ENCODE results near the gene P2RY6. TPM values are rescaled to one million over a fixed set of nuclear protein-coding genes. Genes with fewer than 3 reads are reported as not detected.

The P2RY6 gene
- total RNA-seq, 2 experiments from 2014 or later, result not detected

DNA sequence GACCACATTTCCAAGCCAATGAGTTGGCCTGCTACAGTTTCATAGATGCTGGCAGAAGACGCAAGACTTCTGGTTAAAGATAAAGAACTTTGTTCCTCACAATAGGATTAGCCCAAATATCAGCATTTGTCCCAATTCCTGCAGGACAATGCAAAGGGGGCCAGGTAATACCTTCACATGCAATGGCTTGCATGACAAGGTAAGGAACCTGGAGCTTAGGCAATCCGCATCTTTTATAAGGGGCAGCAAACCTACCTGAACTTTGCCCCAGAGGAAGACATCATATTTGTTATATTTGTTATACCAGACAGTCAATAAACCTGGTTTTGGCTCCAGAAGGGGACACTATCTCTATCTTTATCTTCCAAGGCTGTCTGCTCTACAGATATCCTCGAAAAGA lies 5.3 kb downstream of the P2RY6 start:
- ChIA-PET CTCF (no interaction called here), POLR2A (no interaction called here)
- no peaks in the 10 kb centered on the region for H3K27me3 Mint-ChIP-seq
- intact Hi-C loops (cut with micrococcal nuclease), result no loop called here
- no peak overlapping the region for H3K4me3 Mint-ChIP-seq
- no peak overlapping the region for H3K27ac Mint-ChIP-seq
- H3K9me3 Mint-ChIP-seq, result no peaks in the 10 kb centered on the region
- DNase-seq, result no peak
- no peaks in the 10 kb centered on the region for H3K4me1 Mint-ChIP-seq (ENCODE audit: low read depth)
- no peaks in the 10 kb centered on the region for H3K36me3 Mint-ChIP-seq

GRCh38 chr11:73280626-73281025 lies 8.5 kb downstream of the P2RY6 start:
- intact Hi-C loops (cut with micrococcal nuclease), result no loop called here
- H3K36me3 Mint-ChIP-seq, result no peaks in the 10 kb centered on the region
- POLR2A ChIA-PET, result no interaction called here
- no peaks in the 10 kb centered on the region for H3K4me1 Mint-ChIP-seq (ENCODE audit: low read depth)
- DNase-seq, result no peak
- CTCF ChIA-PET, result interaction anchor here (1.5 kb wide), 1 partner anchor 14 kb away, joined by 6 read pairs; no protein-coding TSS in a partner anchor
- H3K27ac Mint-ChIP-seq, result no peak overlapping the region
- no peaks in the 10 kb centered on the region for H3K9me3 Mint-ChIP-seq
- no peak overlapping the region for H3K4me3 Mint-ChIP-seq
- no peaks in the 10 kb centered on the region for H3K27me3 Mint-ChIP-seq

GRCh38 chr11:73281201-73281741 lies 9.1 kb downstream of the P2RY6 start:
- no peaks in the 10 kb centered on the region for H3K4me1 Mint-ChIP-seq (ENCODE audit: low read depth)
- H3K4me3 Mint-ChIP-seq, result no peak overlapping the region
- no peaks in the 10 kb centered on the region for H3K9me3 Mint-ChIP-seq
- POLR2A ChIA-PET, result no interaction called here
- CTCF ChIA-PET, result interaction anchor here (1.0 to 1.5 kb wide), 2 partner anchors 14 to 26 kb away, joined by 3 to 6 read pairs; no protein-coding TSS in a partner anchor
- DNase-seq, result no peak
- no peaks in the 10 kb centered on the region for H3K27me3 Mint-ChIP-seq
- no peaks in the 10 kb centered on the region for H3K36me3 Mint-ChIP-seq
- H3K27ac Mint-ChIP-seq, result no peak overlapping the region
- intact Hi-C loops (cut with micrococcal nuclease), result no loop called here

DNA sequence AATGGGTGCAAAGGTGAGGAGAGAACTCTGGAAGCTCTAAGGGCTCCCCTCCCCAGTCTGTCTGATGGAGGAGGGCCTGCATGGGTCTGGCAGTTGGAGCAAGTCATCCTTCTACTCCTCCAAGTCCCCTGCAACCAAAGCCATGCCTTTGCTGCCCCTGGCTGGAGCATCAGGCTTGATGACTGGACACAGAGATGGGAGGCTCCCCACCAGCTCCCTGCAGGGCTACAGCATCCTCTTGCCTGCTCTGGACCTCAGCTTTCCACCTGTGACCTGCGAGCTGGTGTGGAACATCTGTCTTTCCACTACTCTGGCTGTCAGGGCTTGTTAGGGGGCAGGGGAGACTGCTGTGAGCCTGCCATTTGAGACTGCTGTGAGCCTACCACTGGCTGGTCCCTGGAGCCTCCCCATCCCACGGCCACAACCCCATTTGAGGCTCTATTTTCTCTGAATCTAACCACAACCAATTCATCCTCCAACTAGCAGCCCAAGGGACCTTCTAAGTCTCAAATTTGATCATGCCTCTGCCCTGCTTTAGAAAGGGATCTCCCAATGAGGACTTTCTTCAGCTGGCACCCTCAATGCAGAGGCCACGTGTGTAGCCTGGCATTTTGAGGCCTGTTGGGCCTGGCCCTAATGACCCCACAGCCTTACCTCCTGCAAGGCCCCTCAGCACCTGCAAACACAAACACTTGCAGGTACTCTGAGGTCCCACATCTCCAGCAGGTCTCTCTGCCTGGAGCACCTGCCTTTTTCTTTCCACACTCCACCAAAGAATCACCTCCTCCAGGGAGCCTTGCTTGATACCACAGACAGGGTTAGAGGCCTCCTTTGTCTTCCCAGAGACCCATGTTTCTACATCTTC lies 9.9 kb downstream of the P2RY6 start:
- no peak for DNase-seq
- no peak overlapping the region for H3K27ac Mint-ChIP-seq
- CTCF ChIA-PET, result interaction anchor here (1.0 to 1.8 kb wide), 2 partner anchors 25 to 54 kb away, joined by 3 to 4 read pairs; no protein-coding TSS in a partner anchor
- H3K27me3 Mint-ChIP-seq, result no peaks in the 10 kb centered on the region
- intact Hi-C loops (cut with micrococcal nuclease), result no loop called here
- H3K4me3 Mint-ChIP-seq, result no peak overlapping the region
- H3K9me3 Mint-ChIP-seq, result no peaks in the 10 kb centered on the region
- POLR2A ChIA-PET, result no interaction called here
- no peaks in the 10 kb centered on the region for H3K36me3 Mint-ChIP-seq
- no peaks in the 10 kb centered on the region for H3K4me1 Mint-ChIP-seq (ENCODE audit: low read depth)

GRCh38 chr11:73283276-73284000 lies 11.3 kb downstream of the P2RY6 start:
- Mint-ChIP-seq H3K4me3 (no peak overlapping the region), H3K9me3 (no peaks in the 10 kb centered on the region), H3K27ac (no peak overlapping the region), H3K36me3 (no peaks in the 10 kb centered on the region), H3K4me1 (ENCODE audit: low read depth) (no peaks in the 10 kb centered on the region), H3K27me3 (no peaks in the 10 kb centered on the region)
- ChIA-PET CTCF (interaction anchor here (1.8 kb wide), 1 partner anchor 52 kb away, joined by 4 read pairs; no protein-coding TSS in a partner anchor), POLR2A (no interaction called here)
- intact Hi-C loops (cut with micrococcal nuclease), result no loop called here
- no peak for DNase-seq

DNA sequence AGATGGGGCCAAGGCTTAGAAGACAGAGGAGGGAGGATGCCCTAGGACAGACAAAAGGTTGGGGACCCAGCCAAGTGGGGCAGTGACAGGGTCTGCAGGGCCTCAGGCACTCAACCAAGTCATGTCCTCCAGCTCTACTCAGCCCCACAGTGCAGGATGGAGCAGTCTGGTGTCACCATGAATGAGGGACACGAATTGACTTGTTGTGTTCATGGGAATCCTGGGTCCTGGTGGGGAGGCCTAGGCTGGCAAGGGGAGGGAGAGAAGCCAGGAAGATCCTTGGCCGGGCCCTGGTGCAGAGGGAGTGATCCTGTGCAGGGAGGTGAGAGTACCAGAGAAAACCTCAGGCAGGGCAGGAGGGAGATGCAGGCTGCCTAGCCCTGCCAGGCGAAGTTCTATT lies 12.0 kb downstream of the P2RY6 start:
- ChIA-PET CTCF (no interaction called here), POLR2A (no interaction called here)
- Mint-ChIP-seq H3K9me3 (no peaks in the 10 kb centered on the region), H3K27me3 (no peaks in the 10 kb centered on the region), H3K4me1 (ENCODE audit: low read depth) (peaks cover 3% of the 10 kb centered on the region), H3K36me3 (no peaks in the 10 kb centered on the region), H3K27ac (no peak overlapping the region), H3K4me3 (no peak overlapping the region)
- no peak for DNase-seq
- intact Hi-C loops (cut with micrococcal nuclease), result no loop called here

DNA sequence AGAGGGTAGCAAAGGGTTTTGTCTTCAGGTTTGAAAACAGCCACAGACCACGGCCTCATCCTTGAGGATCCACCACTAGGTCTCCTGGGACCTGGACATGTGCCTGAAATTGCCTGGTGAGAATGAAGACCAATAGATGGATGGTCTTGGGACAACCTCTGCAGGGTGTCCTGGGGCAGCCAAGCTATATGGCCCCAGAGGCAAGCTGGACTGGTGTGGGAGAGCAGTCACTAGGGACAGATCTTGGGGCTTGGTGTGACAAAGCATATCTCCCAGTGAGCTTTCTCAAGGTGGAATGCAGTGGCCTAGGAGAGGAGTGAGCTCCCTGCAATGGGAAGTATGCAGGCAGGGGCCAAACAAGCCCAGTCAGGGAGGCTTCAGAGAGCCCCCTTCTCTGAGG lies 13.6 kb downstream of the P2RY6 start:
- H3K4me3 Mint-ChIP-seq, result no peak overlapping the region
- no peaks in the 10 kb centered on the region for H3K36me3 Mint-ChIP-seq
- intact Hi-C loops (cut with micrococcal nuclease), result no loop called here
- H3K27me3 Mint-ChIP-seq, result no peaks in the 10 kb centered on the region
- peaks cover 6% of the 10 kb centered on the region for H3K4me1 Mint-ChIP-seq (ENCODE audit: low read depth)
- ChIA-PET POLR2A (no interaction called here), CTCF (no interaction called here)
- no peaks in the 10 kb centered on the region for H3K9me3 Mint-ChIP-seq
- DNase-seq, result no peak
- H3K27ac Mint-ChIP-seq, result no peak overlapping the region

DNA sequence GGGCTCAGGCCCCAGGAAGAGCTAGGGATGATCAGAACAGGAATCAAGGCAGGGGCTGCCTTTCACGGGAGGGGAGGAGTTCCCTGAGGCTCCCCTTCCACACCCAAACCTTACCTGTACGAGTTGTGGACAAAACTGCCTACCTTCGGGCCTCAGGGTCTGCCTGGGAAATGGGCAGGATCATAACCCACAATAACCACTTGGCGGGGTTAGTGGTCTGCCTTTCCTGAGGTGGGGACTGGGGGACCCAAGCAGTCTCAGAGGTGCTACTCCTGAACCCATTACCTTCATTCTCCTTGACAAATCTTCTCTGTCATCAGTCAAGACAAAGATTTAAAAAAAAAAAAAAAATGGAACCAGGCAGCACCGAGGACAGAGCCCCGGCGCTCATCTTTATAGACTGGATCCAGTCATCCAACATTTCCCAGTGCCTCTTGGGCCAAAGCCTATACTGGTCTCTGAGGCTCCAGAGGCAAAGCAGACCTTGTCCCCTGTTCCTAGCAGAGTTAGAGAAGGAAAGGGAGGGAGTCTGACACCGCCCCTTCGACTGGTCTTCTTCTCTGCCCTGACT lies 14.2 kb downstream of the P2RY6 start:
- no peak overlapping the region for H3K27ac Mint-ChIP-seq
- H3K4me3 Mint-ChIP-seq, result no peak overlapping the region
- peaks cover 6% of the 10 kb centered on the region for H3K4me1 Mint-ChIP-seq (ENCODE audit: low read depth)
- no peaks in the 10 kb centered on the region for H3K27me3 Mint-ChIP-seq
- CTCF ChIA-PET, result no interaction called here
- H3K36me3 Mint-ChIP-seq, result no peaks in the 10 kb centered on the region
- intact Hi-C loops (cut with micrococcal nuclease), result no loop called here
- H3K9me3 Mint-ChIP-seq, result no peaks in the 10 kb centered on the region
- POLR2A ChIA-PET, result no interaction called here
- DNase-seq, result no peak

GRCh38 chr11:73287400-73288101 lies 15.4 kb downstream of the P2RY6 start:
- H3K27ac Mint-ChIP-seq, result no peak overlapping the region
- intact Hi-C loops (cut with micrococcal nuclease), result loop anchor here (2.0 kb wide), 1 partner anchor 103 kb away; no protein-coding TSS in a partner anchor
- no peaks in the 10 kb centered on the region for H3K36me3 Mint-ChIP-seq
- no peak for DNase-seq
- H3K27me3 Mint-ChIP-seq, result no peaks in the 10 kb centered on the region
- ChIA-PET POLR2A (interaction anchor here (0.5 to 0.6 kb wide), 2 partner anchors 173 to 443 kb away, joined by 3 read pairs; no protein-coding TSS in a partner anchor), CTCF (interaction anchor here (0.9 to 5.4 kb wide), 4 partner anchors 10 to 102 kb away, joined by 3 to 28 read pairs (median 8); no protein-coding TSS in a partner anchor)
- H3K4me3 Mint-ChIP-seq, result no peak overlapping the region
- H3K4me1 Mint-ChIP-seq (ENCODE audit: low read depth), result peaks cover 6% of the 10 kb centered on the region
- no peaks in the 10 kb centered on the region for H3K9me3 Mint-ChIP-seq

GRCh38 chr11:73288192-73288872 lies 16.2 kb downstream of the P2RY6 start:
- intact Hi-C loops (cut with micrococcal nuclease), result loop anchor here (2.0 kb wide), 1 partner anchor 104 kb away; no protein-coding TSS in a partner anchor
- H3K27ac Mint-ChIP-seq, result no peak overlapping the region
- H3K4me1 Mint-ChIP-seq (ENCODE audit: low read depth), result peaks cover 6% of the 10 kb centered on the region
- no peak overlapping the region for H3K4me3 Mint-ChIP-seq
- no peak for DNase-seq
- H3K9me3 Mint-ChIP-seq, result no peaks in the 10 kb centered on the region
- ChIA-PET CTCF (interaction anchor here (0.9 to 5.4 kb wide), 9 partner anchors 10 to 553 kb away, joined by 3 to 28 read pairs (median 3); no protein-coding TSS in a partner anchor), POLR2A (interaction anchor here (0.6 kb wide), 1 partner anchor 173 kb away, joined by 3 read pairs; no protein-coding TSS in a partner anchor)
- H3K36me3 Mint-ChIP-seq, result no peaks in the 10 kb centered on the region
- no peaks in the 10 kb centered on the region for H3K27me3 Mint-ChIP-seq

Data from activated CD4-positive, alpha-beta memory T cell treated with anti-CD3 and anti-CD28 coated beads for 36 hours (primary cell).